HK-2 (cell line): ENCODE results near the gene CCDC154.
"Not testable (repeated sequence)": the region's sequence is repeated elsewhere in the genome, so short reads cannot be mapped to it uniquely, and the experiment has no call there.

Experiments used
- DNase-seq: peaks from one replicate; pipeline ENCODE4 v3.0.0-alpha.2; 2018; ENCODE audit not compliant: unreplicated experiment

Gene CCDC154, protein sequence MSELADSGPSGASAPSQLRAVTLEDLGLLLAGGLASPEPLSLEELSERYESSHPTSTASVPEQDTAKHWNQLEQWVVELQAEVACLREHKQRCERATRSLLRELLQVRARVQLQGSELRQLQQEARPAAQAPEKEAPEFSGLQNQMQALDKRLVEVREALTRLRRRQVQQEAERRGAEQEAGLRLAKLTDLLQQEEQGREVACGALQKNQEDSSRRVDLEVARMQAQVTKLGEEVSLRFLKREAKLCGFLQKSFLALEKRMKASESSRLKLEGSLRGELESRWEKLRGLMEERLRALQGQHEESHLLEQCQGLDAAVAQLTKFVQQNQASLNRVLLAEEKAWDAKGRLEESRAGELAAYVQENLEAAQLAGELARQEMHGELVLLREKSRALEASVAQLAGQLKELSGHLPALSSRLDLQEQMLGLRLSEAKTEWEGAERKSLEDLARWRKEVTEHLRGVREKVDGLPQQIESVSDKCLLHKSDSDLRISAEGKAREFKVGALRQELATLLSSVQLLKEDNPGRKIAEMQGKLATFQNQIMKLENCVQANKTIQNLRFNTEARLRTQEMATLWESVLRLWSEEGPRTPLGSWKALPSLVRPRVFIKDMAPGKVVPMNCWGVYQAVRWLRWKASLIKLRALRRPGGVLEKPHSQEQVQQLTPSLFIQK

GRCh38 chr16:1443980-1444729 lies at the start of gene CCDC154:
CCDC154 (minus strand) TSS chr16:1444556; CDS start chr16:1444322, 234 bp downstream.
- DNase-seq = no peak

DNA sequence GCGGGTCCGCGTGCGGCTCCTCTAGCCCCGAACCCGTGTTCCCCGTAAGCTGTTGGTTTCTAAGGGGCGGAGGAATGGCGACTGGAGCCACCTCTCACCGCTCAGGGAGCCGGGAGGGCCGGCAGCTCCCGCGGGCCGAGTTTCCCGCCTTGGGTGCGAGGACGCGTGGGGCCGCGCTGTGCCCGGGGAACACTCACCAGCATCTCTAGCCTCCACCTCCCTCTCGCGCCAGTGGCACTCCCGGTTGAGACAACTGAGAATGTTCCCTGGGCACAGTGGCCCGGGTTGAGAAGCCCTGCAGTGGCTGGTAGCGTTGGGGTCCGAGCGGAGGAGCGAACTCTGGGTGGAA lies 49.4 kb upstream of the CCDC154 start:
- peak; percentile 28 for DNase-seq

DNA sequence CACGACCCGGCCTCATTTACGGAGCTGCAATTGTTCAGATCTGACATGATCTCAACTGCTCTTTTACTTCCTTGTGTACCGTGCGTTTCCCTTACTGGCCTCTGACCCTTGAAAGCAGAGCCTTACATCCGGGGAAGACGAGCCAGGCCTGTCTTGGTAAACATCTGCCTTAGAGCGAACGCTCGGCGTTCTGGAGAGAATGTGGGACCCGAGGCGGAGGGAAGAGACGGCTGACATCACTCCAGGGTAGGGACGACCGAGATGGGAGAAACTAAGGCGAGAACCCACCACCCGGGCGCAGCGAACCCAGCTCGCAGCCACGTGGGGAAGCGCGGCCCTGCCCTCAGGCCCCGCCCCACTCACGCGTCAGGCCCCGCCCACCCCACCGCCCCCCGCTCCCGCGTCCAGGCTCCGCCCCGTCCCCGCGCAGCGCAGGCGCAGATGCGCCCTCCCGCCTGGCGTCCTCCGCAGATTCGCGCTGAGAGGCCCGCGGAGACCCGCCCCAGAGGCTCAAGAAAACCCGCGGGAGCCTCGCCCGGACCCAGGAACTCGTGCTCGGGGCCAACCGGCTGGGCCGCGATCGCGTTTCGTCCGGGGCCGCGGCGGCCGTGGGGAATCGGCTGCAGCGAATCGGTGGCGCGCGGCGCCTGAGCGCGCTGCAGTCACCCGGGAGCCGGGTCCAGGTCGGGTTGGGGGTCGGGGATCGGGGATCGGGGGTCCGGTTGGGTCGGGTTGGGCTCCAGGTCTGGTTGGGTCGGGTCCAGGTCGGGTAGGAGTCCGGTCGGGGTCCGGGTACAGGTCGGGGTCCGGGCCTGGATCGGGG lies 48.8 kb upstream of the CCDC154 start, which contains the start of gene TELO2:
Gene TELO2 (plus strand): TSS at position 438 of the 823 bp plus-strand sequence. CDS start 922 bp downstream, outside the sequence.
- DNase-seq = peak; percentile 84

- no peak for DNase-seq
Measured at GRCh38 chr16:1492082-1492922, 47.9 kb upstream of the CCDC154 start.

GRCh38 chr16:1491327-1491726 lies 47.0 kb upstream of the CCDC154 start:
- DNase-seq = no peak

DNA sequence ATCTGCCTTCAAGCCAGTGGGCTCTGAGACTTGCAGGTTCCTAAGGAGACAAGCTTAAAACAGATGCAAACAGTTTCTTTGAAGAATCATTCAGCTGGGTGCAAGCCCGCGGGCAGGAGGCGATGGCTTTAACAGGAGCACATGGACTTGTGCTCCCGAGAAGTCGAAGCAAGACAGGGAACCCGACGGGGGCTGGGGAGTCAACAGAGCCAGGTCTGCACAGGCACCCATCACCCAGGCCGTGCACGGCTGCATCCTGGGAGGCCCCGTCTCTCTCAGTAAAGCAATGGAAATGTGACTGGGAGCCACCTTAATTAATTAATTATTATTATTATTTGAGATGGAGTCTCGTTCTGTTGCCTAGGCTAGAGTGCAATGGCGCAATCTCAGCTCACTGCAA lies 44.7 kb upstream of the CCDC154 start:
- no peak for DNase-seq

DNA sequence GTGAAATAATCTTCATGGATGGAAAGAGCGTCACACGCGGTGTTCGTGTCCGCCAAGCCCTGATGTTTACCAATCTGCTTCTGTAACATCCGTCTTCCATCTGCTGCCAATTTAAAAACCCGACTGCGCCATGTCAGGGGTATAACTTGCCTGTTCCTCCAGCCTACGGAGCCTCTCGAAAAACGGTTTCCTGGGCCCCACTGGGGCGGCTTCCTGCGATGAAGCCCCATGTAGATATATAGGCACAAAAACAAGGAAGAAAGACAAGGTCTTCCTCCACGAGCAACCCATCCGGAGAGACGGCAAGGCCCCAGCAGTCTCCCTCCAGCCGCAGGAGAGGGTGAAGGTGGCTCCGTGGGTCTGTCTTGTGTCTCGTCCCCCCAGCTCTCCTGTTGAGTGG lies 44.3 kb upstream of the CCDC154 start, which contains the start of gene PTX4:
Gene PTX4 (minus strand): TSS at position 326 of the 400 bp plus-strand sequence. CDS start 35 bp downstream, at position 291.
- no peak for DNase-seq

DNA sequence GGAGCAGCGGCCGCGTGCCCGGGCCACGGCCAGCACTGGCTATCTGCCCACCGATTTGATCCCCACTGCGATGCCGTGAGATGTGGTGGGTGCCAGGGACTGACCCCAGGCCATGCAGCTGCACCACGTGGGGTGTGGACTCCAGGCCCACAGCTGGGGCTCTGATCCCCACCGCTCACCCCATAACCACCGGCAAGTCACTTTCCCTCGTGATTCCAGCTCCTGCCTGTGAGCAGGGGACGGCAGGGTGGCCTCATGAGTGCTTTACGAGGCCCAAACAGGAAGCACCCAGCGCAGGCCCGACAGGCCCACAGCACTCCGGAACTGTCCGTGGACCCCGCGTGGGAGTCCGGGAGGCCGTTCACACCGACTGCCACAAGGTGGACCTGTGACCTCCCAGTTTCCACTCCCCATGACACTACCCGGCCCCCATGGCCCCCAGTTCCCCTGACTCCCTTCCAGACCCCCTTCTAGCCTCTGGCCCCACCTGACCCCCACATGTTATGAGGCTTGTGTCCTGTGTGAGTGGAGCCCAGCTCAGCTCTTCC lies 43.8 kb upstream of the CCDC154 start:
- DNase-seq = no peak

DNA sequence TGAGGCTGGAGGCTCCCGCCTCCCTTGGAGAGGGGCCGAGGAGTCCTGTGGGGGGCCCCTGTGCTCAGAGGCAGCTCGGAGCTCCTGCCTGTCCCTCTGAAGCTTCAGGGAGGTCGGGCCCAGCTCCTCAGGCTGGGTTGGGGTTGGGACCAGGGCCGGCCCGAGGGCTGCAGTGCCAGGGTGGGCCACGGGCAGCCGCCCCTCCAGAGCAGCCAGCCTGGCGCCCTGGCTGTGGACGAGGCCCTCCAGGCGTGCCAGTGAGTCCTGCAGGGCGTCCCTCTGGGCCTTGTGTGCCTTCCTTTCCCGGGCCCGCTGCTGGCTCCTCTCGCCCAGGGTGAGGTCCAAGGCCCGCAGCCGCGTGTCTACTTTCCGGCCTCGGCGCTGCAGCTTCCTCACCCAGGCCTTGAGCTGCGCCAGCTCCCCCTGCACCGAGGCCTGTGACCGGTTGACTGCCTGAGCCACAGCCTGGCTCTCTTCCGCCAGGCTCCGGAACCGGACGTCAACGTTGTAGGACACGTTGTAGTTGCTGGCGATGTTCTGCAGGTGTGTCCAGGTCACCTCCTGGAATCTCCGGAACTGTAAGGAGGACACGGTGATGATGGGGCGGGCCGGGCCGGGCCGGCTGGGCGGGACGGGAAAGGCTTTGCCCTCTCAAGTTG lies 43.2 kb upstream of the CCDC154 start:
- DNase-seq = no peak

- DNase-seq = no peak
Measured at GRCh38 chr16:1486551-1487390, 42.4 kb upstream of the CCDC154 start.

- no peak for DNase-seq
Measured at GRCh38 chr16:1485847-1486496, 41.6 kb upstream of the CCDC154 start.

DNA sequence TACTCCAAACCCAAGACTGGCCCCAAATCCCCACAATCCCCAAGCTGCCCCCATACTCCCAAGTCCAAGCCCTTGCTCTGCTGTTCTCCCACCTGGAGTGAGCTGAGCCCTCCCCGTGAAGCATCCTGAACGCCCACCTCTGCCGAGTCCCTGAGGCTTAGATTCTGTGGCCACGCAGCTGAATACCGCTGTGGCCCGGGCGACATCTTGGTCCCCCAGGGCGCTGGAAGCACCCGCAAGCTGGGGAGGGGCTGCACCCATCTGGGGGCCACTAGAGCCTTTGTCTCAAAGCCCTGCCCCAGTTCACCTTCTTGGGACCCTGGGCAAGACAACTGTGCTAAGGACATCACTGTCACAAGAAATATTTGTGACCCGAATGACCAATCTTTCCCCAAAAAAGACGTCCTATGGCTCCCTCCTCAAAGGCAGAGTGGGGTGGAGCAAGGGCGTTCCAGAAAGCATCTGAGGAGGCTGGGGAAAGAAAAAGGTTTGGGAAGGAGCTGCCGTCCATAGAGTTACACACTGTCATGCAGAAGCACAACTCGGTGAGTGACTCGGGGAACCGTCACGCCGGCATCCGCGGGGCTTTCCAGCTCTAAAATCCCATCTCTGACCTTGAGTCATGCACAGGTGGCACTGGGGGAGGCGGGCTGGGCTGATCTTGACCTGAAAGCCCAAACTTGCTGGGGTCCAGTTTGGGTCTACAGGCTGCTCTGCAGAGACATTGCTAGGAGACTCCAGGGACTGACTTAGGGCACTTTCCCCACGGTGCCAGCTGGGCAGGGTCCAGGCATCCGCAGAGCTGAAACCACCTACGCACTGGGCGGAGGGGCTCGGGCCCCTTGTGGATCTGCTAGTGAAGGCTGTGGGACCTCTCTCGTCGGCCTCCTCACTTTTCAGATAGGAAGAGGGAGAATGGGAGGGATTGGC lies 37.8 kb upstream of the CCDC154 start:
- peak; percentile 74 for DNase-seq

GRCh38 chr16:1478937-1479336 lies 34.6 kb upstream of the CCDC154 start:
- DNase-seq = not testable (repeated sequence)

DNA sequence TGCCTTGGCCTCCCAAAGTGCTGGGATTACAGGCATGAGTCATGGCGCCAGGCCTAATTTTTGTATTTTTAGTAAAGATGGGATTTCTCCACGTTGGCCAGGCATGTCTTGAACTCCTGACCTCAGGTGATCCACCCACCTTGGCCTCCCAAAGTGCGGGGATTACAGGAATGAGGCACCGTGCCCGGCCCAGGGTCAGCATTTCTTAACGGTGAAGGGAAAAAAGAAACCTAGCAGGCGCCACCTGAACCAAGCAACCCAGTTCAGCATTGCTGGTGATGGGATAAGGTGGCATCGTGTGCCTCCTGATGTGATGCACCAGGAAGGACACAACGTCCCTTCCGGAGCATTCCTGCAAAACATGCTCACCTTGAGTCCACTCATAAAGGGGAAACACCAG lies 32.7 kb upstream of the CCDC154 start:
- DNase-seq = no peak

DNA sequence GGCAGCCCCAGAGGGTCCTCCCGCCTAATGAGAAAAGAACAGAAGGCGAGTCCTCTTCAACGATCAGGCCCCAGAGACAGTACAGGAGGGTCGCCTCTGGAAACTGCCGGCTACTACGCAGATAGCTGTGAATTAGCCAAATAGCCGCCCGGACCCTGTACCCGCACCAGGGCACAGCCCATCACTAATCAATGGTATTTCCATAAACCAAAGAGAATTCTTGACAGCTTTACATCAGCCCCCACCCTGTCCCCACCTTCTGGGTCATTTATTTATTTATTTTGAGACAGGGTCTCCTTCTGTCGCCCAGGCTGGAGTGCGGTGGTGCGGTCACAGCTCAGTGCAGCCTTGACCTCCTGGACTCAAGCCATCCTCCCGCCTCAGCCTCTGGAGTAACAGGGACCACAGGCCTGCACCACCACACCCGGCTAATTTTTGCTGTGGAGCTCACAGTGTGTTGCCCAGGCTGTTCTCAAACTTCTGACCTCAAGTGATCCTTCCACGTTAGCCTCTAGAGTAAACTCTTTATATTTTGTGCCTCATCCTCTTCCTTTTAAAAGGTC lies 31.3 kb upstream of the CCDC154 start:
- no peak for DNase-seq

DNA sequence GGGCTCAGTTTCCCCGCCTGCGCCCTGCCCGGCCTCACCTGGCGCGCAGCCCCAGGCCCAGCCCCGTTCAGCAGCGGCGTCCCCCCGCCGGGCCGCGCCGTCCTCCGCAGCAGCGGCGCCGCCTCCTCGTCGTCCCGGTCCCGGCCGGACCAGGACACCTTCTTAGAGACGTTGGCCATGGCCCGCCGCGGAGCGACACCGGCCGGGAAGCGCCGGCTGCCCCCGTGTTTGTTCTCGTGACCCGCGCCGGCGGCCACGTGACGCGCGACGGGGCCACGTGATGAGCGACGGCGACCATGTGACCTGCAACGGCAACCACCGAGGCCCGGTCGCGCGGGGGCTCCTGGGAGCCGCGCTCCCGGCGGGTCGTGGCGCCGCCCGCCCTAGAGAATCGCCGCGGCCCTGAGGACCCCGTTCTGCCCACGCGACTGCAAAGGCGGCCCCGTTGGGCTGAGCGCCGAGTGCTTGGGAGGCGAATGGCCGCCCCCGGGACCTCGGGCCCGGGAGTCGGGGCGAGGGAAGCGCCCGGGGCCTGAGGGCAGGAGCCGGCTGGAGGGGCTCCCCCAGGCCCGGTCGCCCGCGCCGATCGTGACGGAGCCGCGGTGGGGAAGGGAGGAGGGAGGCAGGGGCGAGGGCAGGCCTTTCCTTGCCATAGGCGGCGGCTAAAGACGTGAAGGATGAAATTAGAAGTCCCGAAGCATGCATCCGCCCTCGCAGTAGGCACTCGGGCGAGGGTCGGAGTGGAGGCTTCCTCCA lies 30.6 kb upstream of the CCDC154 start, which contains the start of gene CLCN7:
Gene CLCN7 (minus strand): TSS at position 233 of the 756 bp plus-strand sequence. CDS start 54 bp downstream, at position 179.
- DNase-seq = peak; percentile 78
